GM19351 (cell line): ENCODE data around the gene REC8.
A peak's percentile ranks its signal among the peaks of the same experiment; 100 is the strongest.

Experiments
- ATAC-seq: cut with Tn5 transposase; IDR thresholded peaks from one replicate; pipeline ENCODE4 v1.9.1; 2021; ENCODE audit warnings: mild to moderate bottlenecking, moderate library complexity; ENCODE audit not compliant: unreplicated experiment

The REC8 gene

GRCh38 chr14:24156840-24157239, 15.0 kb upstream of the REC8 start:
- no peak for ATAC-seq

- ATAC-seq: no peak
Observed at GRCh38 chr14:24157331-24157730, 14.5 kb upstream of the REC8 start.

- ATAC-seq: no peak
Observed at GRCh38 chr14:24159777-24160498, 11.9 kb upstream of the REC8 start.

- ATAC-seq: no peak
Observed at GRCh38 chr14:24160499-24160849, 11.4 kb upstream of the REC8 start.

GRCh38 chr14:24160850-24161804, 10.8 kb upstream of the REC8 start, which contains the start of gene IRF9:
IRF9 (plus strand) TSS chr14:24161265; CDS start chr14:24162145, 880 bp downstream.
- ATAC-seq: peak; percentile 92

- no peak for ATAC-seq
Observed at GRCh38 chr14:24162093-24162492, 9.8 kb upstream of the REC8 start.

- ATAC-seq: no peak
Observed at GRCh38 chr14:24164518-24164991, 7.3 kb upstream of the REC8 start.

- no peak for ATAC-seq
Observed at GRCh38 chr14:24165785-24166184, 6.1 kb upstream of the REC8 start.

- ATAC-seq: no peak
Observed at GRCh38 chr14:24167469-24168114, 4.3 kb upstream of the REC8 start.

GRCh38 chr14:24172261-24172860, 481 bp downstream of the REC8 start:
- ATAC-seq: no peak

- no peak for ATAC-seq
Observed at GRCh38 chr14:24172871-24173281, 996 bp downstream of the REC8 start.

GRCh38 chr14:24176599-24176998, 4.7 kb downstream of the REC8 start:
- ATAC-seq: no peak

GRCh38 chr14:24177041-24177825, 5.4 kb downstream of the REC8 start:
- no peak for ATAC-seq

DNA sequence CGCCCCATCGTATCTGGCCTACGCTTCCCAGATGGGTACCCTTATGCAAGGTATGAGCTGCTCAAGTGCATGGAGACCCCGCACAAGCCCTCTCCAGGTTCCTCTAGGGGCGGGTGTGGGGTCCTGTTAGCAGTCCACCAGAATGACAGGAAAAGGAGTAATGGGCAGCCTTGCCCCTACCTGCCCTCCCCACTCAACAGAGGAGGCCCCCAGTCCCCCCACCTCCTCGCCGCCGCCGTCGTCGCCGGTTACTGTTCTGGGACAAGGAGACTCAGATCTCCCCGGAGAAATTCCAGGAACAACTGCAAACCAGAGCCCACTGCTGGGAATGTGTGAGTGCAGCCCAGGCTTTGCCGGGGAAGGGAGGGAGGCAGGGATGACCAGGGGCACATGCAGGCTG, 6.0 kb downstream of the REC8 start:
- ATAC-seq: no peak

DNA sequence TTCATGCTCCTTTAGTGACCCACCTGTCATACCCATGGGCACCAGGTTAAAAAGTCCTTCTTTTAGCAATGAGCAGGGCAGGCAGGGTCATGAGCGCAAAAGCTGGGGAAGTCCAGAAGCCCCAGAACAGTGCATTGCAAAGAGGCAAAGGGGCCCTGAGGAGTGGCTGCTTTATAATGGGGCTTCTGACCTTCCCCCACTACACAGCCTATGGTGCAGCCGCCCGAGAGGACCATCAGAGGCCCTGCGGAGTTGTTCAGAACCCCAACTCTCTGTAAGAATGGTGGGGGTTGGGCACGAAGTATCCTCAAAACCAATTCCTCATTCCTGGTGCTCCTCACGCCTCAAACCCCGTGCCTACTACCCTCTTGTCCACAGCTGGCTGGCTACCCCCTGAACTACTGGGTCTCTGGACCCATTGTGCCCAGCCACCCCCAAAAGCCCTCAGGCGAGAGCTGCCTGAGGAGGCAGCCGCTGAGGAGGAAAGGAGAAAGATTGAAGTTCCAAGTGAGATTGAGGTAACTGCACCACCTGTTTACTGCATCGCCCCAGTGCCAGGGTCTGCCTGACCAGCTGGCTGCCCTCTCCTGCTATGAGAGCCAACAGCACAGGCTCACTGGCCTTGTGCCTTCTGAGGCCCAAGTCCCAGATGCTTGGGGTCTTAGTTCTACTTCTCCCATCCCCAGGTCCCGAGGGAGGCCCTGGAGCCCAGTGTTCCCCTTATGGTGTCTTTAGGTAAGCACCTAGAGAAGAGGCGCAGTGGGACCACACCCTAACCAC, 6.7 kb downstream of the REC8 start:
- ATAC-seq: no peak

DNA sequence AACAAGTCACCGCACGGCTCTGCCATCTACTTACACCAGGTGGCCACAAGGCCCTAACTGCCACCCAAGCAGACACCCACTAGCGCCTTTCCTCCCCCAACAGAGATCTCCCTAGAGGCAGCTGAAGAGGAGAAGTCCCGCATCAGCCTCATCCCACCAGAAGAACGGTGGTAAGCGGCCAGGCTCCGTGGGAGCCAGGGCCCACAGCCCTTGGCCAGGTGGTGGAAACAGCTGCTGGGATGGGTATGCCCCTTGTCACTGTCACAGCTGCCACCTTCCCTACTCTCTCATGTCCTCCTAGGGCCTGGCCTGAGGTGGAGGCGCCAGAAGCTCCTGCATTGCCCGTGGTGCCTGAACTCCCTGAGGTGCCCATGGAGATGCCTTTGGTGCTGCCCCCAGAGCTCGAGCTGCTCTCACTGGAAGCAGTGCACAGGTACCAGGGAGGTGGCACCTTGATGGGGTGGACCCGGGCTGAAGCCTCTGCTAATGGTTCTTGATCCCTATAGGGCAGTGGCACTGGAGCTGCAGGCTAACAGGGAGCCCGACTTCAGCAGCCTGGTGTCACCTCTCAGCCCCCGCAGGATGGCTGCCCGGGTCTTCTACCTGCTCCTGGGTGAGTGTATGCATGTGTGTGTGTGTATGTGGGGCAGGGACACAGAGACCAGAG, 7.5 kb downstream of the REC8 start:
- no peak for ATAC-seq

- no peak for ATAC-seq
Observed at GRCh38 chr14:24179961-24180796, 8.3 kb downstream of the REC8 start.
